Muscle of leg (tissue), 11 donors: ENCODE data around the gene ANKMY2. TPM values are rescaled to one million over a fixed set of nuclear protein-coding genes. Genes with fewer than 3 reads are reported as not detected.
A peak's percentile ranks its signal among the peaks of the same experiment; 100 is the strongest.

Experiments
- DNase-seq: peaks from one replicate; pipeline ENCODE4 v3.0.0; 2013
- H3K27ac ChIP-seq: one replicate; pipeline ENCODE4 v1.5.1; 2013; ENCODE audit warnings: mild to moderate bottlenecking, low read length, control low read depth
- H3K27me3 ChIP-seq: one replicate; pipeline ENCODE4 v1.6.1; 2013; ENCODE audit warnings: low read length; ENCODE audit not compliant: control insufficient read depth, insufficient read depth
- H3K36me3 ChIP-seq: one replicate; pipeline ENCODE4 v1.6.1; 2013; ENCODE audit warnings: low read length; ENCODE audit not compliant: control insufficient read depth, insufficient read depth
- H3K4me1 ChIP-seq: one replicate; pipeline ENCODE4 v1.6.1; 2013; ENCODE audit warnings: low read length; ENCODE audit not compliant: control insufficient read depth, insufficient read depth
- H3K4me3 ChIP-seq: one replicate; pipeline ENCODE4 v1.5.1; 2013; ENCODE audit warnings: low read length, control low read depth
- H3K9me3 ChIP-seq: replicated peaks from 2 replicates; pipeline ENCODE4 v1.6.1; 2013; ENCODE audit warnings: low read depth, low read length; ENCODE audit not compliant: control insufficient read depth
- WGBS: methylation state at CpG from one replicate; pipeline ENCODE4 v1.1.5; 2013; ENCODE audit warnings: missing lambda C conversion rate; ENCODE audit not compliant: insufficient coverage; 5-methylcytosine and 5-hydroxymethylcytosine counted together
- polyA plus RNA-seq, 8 donors: library from polyadenylated mRNA; unstranded; fragments of 120-200 nt; gene quantifications; one replicate each; pipeline versions ENCODE4 v1.2.1 to v1.2.3, GENCODE V29; 2013; ENCODE audit warnings: inconsistent platforms in 1 of 8, low replicate concordance in 1 of 8; ENCODE audit not compliant: insufficient read length in 8 of 8, insufficient read depth in 1 of 8
- total RNA-seq: library from RNA; stranded (reverse); fragments of 120-200 nt; gene quantifications from one replicate; pipeline ENCODE4 v1.2.4, GENCODE V29; 2013

ANKMY2 gene
- total and polyA plus RNA-seq, 9 donors, result 18.9 to 31.9 (median 22.7) TPM

GRCh38 chr7:16630654-16631053 is 14.9 kb downstream of the ANKMY2 start:
- H3K27me3 ChIP-seq, result no peaks in the 10 kb centered on the region
- H3K27ac ChIP-seq, result no peak overlapping the region
- H3K36me3 ChIP-seq, result peaks cover 9% of the 10 kb centered on the region
- H3K9me3 ChIP-seq, result no peaks in the 10 kb centered on the region
- DNase-seq, result no peak
- no peak overlapping the region for H3K4me3 ChIP-seq
- H3K4me1 ChIP-seq, result no peaks in the 10 kb centered on the region
- 40% methylated on average over 1 of the region's 1 CpG for WGBS

- Histone ChIP-seq H3K9me3 (no peaks in the 10 kb centered on the region), H3K4me1 (no peaks in the 10 kb centered on the region), H3K4me3 (no peak overlapping the region), H3K27ac (no peak overlapping the region), H3K27me3 (no peaks in the 10 kb centered on the region), H3K36me3 (peaks cover 9% of the 10 kb centered on the region)
- no peak for DNase-seq
- no CpG with 5 or more reads among the region's 2 CpGs for WGBS
These were observed 18.3 kb downstream of the ANKMY2 start for GRCh38 chr7:16627236-16627635.

- Histone ChIP-seq H3K4me3 (no peak overlapping the region), H3K4me1 (no peaks in the 10 kb centered on the region), H3K27ac (no peak overlapping the region), H3K27me3 (no peaks in the 10 kb centered on the region), H3K9me3 (no peaks in the 10 kb centered on the region), H3K36me3 (peaks cover 9% of the 10 kb centered on the region)
- no CpG with 5 or more reads among the region's 2 CpGs for WGBS
- DNase-seq, result no peak
These were observed 19.2 kb downstream of the ANKMY2 start for GRCh38 chr7:16626388-16626787.

- no peaks in the 10 kb centered on the region for H3K27me3 ChIP-seq
- DNase-seq, result peak; percentile 50
- H3K4me1 ChIP-seq, result no peaks in the 10 kb centered on the region
- no CpG with 5 or more reads among the region's 2 CpGs for WGBS
- H3K27ac ChIP-seq, result peak overlapping the region; percentile 54
- H3K9me3 ChIP-seq, result no peaks in the 10 kb centered on the region
- H3K4me3 ChIP-seq, result no peak overlapping the region
- H3K36me3 ChIP-seq, result peaks cover 16% of the 10 kb centered on the region
These were observed 25.6 kb downstream of the ANKMY2 start for GRCh38 chr7:16619979-16620408.

GRCh38 chr7:16616542-16616941 is 29.0 kb downstream of the ANKMY2 start:
- H3K4me3 ChIP-seq, result no peak overlapping the region
- no peak for DNase-seq
- WGBS, result 88% methylated on average over 17 of the region's 18 CpGs
- no peak overlapping the region for H3K27ac ChIP-seq
- no peaks in the 10 kb centered on the region for H3K4me1 ChIP-seq
- H3K27me3 ChIP-seq, result no peaks in the 10 kb centered on the region
- H3K9me3 ChIP-seq, result no peaks in the 10 kb centered on the region
- peaks cover 19% of the 10 kb centered on the region for H3K36me3 ChIP-seq

GRCh38 chr7:16616122-16616521 is 29.4 kb downstream of the ANKMY2 start:
- H3K4me3 ChIP-seq, result no peak overlapping the region
- no peaks in the 10 kb centered on the region for H3K9me3 ChIP-seq
- H3K27me3 ChIP-seq, result no peaks in the 10 kb centered on the region
- no peaks in the 10 kb centered on the region for H3K4me1 ChIP-seq
- DNase-seq, result no peak
- H3K36me3 ChIP-seq, result peaks cover 21% of the 10 kb centered on the region
- no CpG with 5 or more reads among the region's 4 CpGs for WGBS
- no peak overlapping the region for H3K27ac ChIP-seq

- Histone ChIP-seq H3K27ac (no peak overlapping the region), H3K36me3 (peaks cover 21% of the 10 kb centered on the region), H3K27me3 (no peaks in the 10 kb centered on the region), H3K4me3 (no peak overlapping the region), H3K4me1 (no peaks in the 10 kb centered on the region), H3K9me3 (no peaks in the 10 kb centered on the region)
- no CpG with 5 or more reads among the region's 5 CpGs for WGBS
- DNase-seq, result no peak
These were observed 30.3 kb downstream of the ANKMY2 start for GRCh38 chr7:16615228-16615627.

- Histone ChIP-seq H3K27me3 (no peaks in the 10 kb centered on the region), H3K36me3 (peaks cover 29% of the 10 kb centered on the region), H3K27ac (no peak overlapping the region), H3K9me3 (no peaks in the 10 kb centered on the region), H3K4me1 (no peaks in the 10 kb centered on the region), H3K4me3 (no peak overlapping the region)
- WGBS, result 100% methylated on average over 2 of the region's 2 CpGs
- no peak for DNase-seq
These were observed 33.8 kb downstream of the ANKMY2 start for GRCh38 chr7:16611711-16612110.

GRCh38 chr7:16609842-16610450 is 35.6 kb downstream of the ANKMY2 start:
- Histone ChIP-seq H3K27ac (no peak overlapping the region), H3K27me3 (no peaks in the 10 kb centered on the region), H3K9me3 (no peaks in the 10 kb centered on the region), H3K4me3 (no peak overlapping the region), H3K4me1 (no peaks in the 10 kb centered on the region), H3K36me3 (peaks cover 24% of the 10 kb centered on the region)
- no peak for DNase-seq
- WGBS, result no CpG with 5 or more reads among the region's 4 CpGs

GRCh38 chr7:16606704-16607103 is 38.9 kb downstream of the ANKMY2 start:
- 86% methylated on average over 2 of the region's 3 CpGs for WGBS
- H3K4me1 ChIP-seq, result no peaks in the 10 kb centered on the region
- peaks cover 42% of the 10 kb centered on the region for H3K36me3 ChIP-seq

GRCh38 chr7:16604054-16604453 is 41.5 kb downstream of the ANKMY2 start:
- WGBS, result no CpG with 5 or more reads among the region's 3 CpGs
- no peak overlapping the region for H3K4me3 ChIP-seq
- H3K4me1 ChIP-seq, result no peaks in the 10 kb centered on the region
- no peaks in the 10 kb centered on the region for H3K9me3 ChIP-seq
- DNase-seq, result no peak
- peaks cover 52% of the 10 kb centered on the region for H3K36me3 ChIP-seq
- no peaks in the 10 kb centered on the region for H3K27me3 ChIP-seq
- no peak overlapping the region for H3K27ac ChIP-seq

More at GRCh38 chr7:16606704-16607103, 38.9 kb downstream of the ANKMY2 start:
- Histone ChIP-seq H3K4me3 (no peak overlapping the region), H3K27me3 (no peaks in the 10 kb centered on the region), H3K27ac (no peak overlapping the region), H3K9me3 (no peaks in the 10 kb centered on the region)
- no peak for DNase-seq
